Measurements from ENCODE around the gene ARHGEF7. TPM values are rescaled to one million over a fixed set of nuclear protein-coding genes. Genes with fewer than 3 reads are reported as not detected.
A peak's percentile ranks its signal among the peaks of the same experiment; 100 is the strongest.

ARHGEF7 gene
- total RNA-seq, 1 donor from 2014 or later = 64.6 TPM

DNA sequence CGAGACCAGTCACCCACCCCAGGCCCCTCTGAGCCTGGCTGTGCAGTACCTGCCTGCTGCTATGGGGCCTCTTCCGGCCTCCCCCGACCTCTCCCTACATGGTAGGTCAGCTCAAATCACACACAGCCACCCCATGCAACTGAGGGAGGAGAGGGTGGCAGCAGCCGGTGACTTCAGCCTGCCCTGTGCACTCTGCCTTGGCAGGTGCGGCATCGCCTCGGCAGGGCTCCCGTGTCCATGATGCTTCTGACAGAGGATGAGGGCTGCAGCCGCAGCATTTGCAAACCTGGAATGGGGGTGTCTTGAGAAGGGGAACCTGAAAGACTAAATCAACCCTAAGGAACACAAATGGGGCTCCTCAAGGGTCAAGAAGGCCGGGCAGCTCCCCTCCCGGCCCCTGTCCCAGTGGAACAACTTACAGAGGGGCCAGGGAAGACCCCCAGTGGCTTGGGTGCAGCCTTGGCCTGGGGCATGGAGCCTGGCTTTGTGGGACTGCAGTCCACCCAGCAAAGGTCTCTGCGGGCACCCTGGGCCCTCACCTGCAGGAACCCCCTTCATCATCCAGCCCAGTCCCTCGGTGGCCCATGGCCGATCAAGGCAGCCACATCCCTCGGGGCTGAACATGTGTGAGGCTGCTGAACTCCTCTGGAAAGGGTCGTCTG lies 212.0 kb downstream of the ARHGEF7 start:
- no peaks in the 10 kb centered on the region for H3K36me3 ChIP-seq
- no peaks in the 10 kb centered on the region for H3K79me2 ChIP-seq (ENCODE audit: low read depth)
- H3K27ac Mint-ChIP-seq = no peak overlapping the region
- H3K9me3 Mint-ChIP-seq = no peaks in the 10 kb centered on the region
- no peak overlapping the region for H3K4me2 ChIP-seq
- H3K9ac ChIP-seq = no peak overlapping the region
- H2AFZ ChIP-seq (replicated peaks) = no peak overlapping the region
- H3K27me3 Mint-ChIP-seq (ENCODE audit: insufficient read depth, low read depth) = peaks cover 10% of the 10 kb centered on the region
- peaks cover 10% of the 10 kb centered on the region for H3K4me1 Mint-ChIP-seq
- H3K4me1 ChIP-seq = no peaks in the 10 kb centered on the region
- TF ChIP-seq EZH2phosphoT487 (IDR thresholded peaks at IDR 0.05) (no peak), EZH2 (IDR thresholded peaks at IDR 0.05) (no peak)
- TF ChIP-seq, protein P1, sequence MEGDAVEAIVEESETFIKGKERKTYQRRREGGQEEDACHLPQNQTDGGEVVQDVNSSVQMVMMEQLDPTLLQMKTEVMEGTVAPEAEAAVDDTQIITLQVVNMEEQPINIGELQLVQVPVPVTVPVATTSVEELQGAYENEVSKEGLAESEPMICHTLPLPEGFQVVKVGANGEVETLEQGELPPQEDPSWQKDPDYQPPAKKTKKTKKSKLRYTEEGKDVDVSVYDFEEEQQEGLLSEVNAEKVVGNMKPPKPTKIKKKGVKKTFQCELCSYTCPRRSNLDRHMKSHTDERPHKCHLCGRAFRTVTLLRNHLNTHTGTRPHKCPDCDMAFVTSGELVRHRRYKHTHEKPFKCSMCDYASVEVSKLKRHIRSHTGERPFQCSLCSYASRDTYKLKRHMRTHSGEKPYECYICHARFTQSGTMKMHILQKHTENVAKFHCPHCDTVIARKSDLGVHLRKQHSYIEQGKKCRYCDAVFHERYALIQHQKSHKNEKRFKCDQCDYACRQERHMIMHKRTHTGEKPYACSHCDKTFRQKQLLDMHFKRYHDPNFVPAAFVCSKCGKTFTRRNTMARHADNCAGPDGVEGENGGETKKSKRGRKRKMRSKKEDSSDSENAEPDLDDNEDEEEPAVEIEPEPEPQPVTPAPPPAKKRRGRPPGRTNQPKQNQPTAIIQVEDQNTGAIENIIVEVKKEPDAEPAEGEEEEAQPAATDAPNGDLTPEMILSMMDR (IDR thresholded peaks at IDR 0.05) = no peak
- no peaks in the 10 kb centered on the region for H3K27me3 ChIP-seq
- no peaks in the 10 kb centered on the region for H3K9me3 ChIP-seq (ENCODE audit: low read depth)
- no peaks in the 10 kb centered on the region for H3K36me3 Mint-ChIP-seq
- H4K20me1 ChIP-seq (ENCODE audit: low read depth) = no peaks in the 10 kb centered on the region
- no peak for DNase-seq (ENCODE audit: low spot score)
- H3K4me3 Mint-ChIP-seq = no peak overlapping the region
- H3F3A ChIP-seq (ENCODE audit: low read depth) = no peaks in the 10 kb centered on the region
- H3K27ac ChIP-seq = no peak overlapping the region
- no peak overlapping the region for H3K4me3 ChIP-seq

DNA sequence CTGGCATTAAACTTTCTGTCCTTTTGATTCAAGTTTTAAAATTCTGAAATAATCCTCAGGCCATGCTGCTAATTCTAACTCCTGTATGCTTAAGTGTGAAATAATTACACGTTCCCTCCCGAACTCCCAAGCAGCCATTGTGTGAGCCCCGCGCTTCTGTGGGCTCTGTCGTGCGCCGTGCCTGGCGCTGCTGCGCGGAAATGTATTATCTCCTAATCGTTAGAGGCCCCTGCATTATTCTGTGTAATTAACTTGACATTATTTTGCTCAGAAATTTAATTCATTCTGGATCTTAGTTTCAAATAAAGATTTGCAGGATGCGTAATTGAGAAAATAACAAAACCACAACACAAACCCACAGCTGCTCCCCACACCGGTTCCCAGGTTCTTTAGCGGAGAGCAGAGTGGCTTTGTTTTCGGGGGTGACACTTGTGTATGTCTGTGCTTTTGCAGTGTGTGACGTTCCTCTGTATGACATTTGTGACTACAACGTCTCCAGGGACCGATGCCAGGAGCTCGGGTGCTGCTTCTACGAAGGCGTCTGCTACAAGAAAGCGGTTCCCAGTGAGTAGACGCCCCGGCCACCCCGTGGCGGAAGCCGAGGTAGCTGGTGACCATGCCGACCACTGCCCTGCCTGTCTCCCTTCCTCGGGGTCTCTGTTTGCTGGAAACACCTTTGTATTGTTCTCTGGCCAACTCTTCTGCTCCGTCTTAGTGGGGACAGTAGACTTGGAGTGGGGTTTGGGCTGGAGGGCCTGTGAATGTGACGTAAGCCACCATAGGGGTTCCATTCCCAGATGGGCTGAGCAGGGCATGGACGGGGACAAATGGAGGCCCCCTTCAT lies 212.8 kb downstream of the ARHGEF7 start:
- Histone ChIP-seq H3F3A (ENCODE audit: low read depth) (no peaks in the 10 kb centered on the region), H4K20me1 (ENCODE audit: low read depth) (no peaks in the 10 kb centered on the region), H3K4me1 (no peaks in the 10 kb centered on the region), H3K27me3 (no peaks in the 10 kb centered on the region), H3K4me2 (no peak overlapping the region), H3K9ac (no peak overlapping the region), H3K36me3 (no peaks in the 10 kb centered on the region), H2AFZ (replicated peaks) (no peak overlapping the region), H3K27ac (no peak overlapping the region), H3K4me3 (no peak overlapping the region), H3K79me2 (ENCODE audit: low read depth) (no peaks in the 10 kb centered on the region), H3K9me3 (ENCODE audit: low read depth) (no peaks in the 10 kb centered on the region)
- Mint-ChIP-seq H3K27me3 (ENCODE audit: insufficient read depth, low read depth) (peaks cover 10% of the 10 kb centered on the region), H3K36me3 (no peaks in the 10 kb centered on the region), H3K4me3 (no peak overlapping the region), H3K4me1 (peaks cover 10% of the 10 kb centered on the region), H3K9me3 (no peaks in the 10 kb centered on the region), H3K27ac (peak overlapping the region; percentile 73)
- TF ChIP-seq EZH2 (IDR thresholded peaks at IDR 0.05) (no peak), EZH2phosphoT487 (IDR thresholded peaks at IDR 0.05) (no peak)
- TF ChIP-seq, protein P1 (IDR thresholded peaks at IDR 0.05) = no peak
- no peak for DNase-seq (ENCODE audit: low spot score)

DNA sequence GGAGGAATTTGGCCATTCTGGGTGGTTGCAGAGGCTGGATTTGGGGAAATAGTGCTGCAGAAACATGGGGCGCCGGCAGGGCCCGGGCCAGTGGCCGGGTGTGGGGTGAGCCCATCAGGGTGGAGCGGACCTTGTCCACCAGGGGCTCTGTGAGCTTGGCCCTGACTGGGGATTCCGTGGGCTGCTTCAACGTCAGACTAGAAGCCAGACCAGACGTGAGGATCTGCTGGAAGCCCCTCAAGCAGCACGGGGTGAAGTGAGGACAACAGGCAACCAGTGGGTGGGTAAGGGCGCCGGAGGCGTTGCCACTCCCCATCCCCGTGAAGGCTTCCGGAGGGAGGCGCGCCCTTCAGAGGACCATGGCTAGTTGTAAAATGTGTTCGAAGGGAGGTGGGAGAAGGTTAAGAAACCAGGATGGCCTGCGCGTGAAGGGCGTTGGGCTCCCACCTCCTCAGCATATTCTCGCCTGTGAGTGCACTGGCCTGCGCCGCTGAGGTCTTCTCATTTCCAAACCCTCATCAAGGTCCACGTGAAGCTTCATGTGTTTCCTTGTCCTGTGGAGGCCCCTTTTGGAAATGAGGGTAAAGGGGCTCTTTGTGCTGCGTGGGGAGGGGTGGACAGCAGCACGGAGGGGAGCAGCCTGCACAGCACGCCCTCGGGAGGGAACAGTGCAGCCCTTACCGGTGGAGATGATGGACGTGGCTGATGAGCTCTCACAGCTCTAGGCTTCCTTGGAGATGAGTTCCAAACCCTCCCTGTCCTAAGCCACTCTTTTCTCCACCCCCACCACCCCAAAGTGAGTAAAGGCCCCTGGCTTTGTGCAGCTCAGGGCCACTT lies 213.7 kb downstream of the ARHGEF7 start:
- no peak overlapping the region for H3K27ac ChIP-seq
- no peaks in the 10 kb centered on the region for H3K36me3 Mint-ChIP-seq

More for the DNA sequence above, 213.7 kb downstream of the ARHGEF7 start:
- Histone ChIP-seq H3K9me3 (ENCODE audit: low read depth) (no peaks in the 10 kb centered on the region), H4K20me1 (ENCODE audit: low read depth) (no peaks in the 10 kb centered on the region), H3K4me2 (no peak overlapping the region), H3K4me1 (no peaks in the 10 kb centered on the region), H3F3A (ENCODE audit: low read depth) (no peaks in the 10 kb centered on the region), H3K9ac (no peak overlapping the region), H2AFZ (replicated peaks) (no peak overlapping the region), H3K36me3 (no peaks in the 10 kb centered on the region), H3K27me3 (no peaks in the 10 kb centered on the region), H3K79me2 (ENCODE audit: low read depth) (no peaks in the 10 kb centered on the region), H3K4me3 (no peak overlapping the region)
- Mint-ChIP-seq H3K4me3 (no peak overlapping the region), H3K4me1 (peaks cover 10% of the 10 kb centered on the region), H3K27ac (no peak overlapping the region), H3K9me3 (no peaks in the 10 kb centered on the region), H3K27me3 (ENCODE audit: insufficient read depth, low read depth) (peaks cover 8% of the 10 kb centered on the region)
- DNase-seq (ENCODE audit: low spot score) = no peak
- TF ChIP-seq EZH2phosphoT487 (IDR thresholded peaks at IDR 0.05) (no peak), EZH2 (IDR thresholded peaks at IDR 0.05) (no peak)
- TF ChIP-seq, protein P1 (IDR thresholded peaks at IDR 0.05) = no peak

Measured in neural progenitor cell (in vitro differentiated cells).